Astrocyte (in vitro differentiated cells and primary cell): Measurements from ENCODE around the gene NBPF1.
"Not testable (repeated sequence)": the region's sequence is repeated elsewhere in the genome, so short reads cannot be mapped to it uniquely, and the experiment has no call there.

ENCODE experiments used
- CTCF ChIP-seq: IDR thresholded peaks from 2 replicates; pipeline ENCODE4 v1.5.1; 2011; ENCODE audit warnings: low read depth, mild to moderate bottlenecking, inconsistent platforms, low read length, moderate library complexity; ENCODE audit not compliant: insufficient read depth
- EZH2 ChIP-seq: IDR thresholded peaks from 2 replicates; pipeline ENCODE4 v1.6.1; 2012; ENCODE audit warnings: mild to moderate bottlenecking, low read length, inconsistent platforms; ENCODE audit not compliant: insufficient read depth

- TF ChIP-seq CTCF, EZH2: not testable (repeated sequence)
These were observed 9.7 kb downstream of the NBPF1 start for GRCh38 chr1:16603623-16604022.
